Astrocyte (in vitro differentiated cells and primary cell): ENCODE data around the gene FBXO34. TPM values are rescaled to one million over a fixed set of nuclear protein-coding genes. Genes with fewer than 3 reads are reported as not detected.
A peak's percentile ranks its signal among the peaks of the same experiment; 100 is the strongest.

ENCODE experiments used
- DNase-seq: peaks from one replicate; pipeline ENCODE4 v3.0.0-alpha.2; 2010; ENCODE audit warnings: low read depth
- FAIRE-seq: peaks from 2 replicates; lab custom pipeline; 2011; peaks lifted over from hg19 to GRCh38; lab: Jason Lieb, UNC
- H2AFZ ChIP-seq: 2 replicates; pipeline ENCODE4 v1.6.0; 2012; ENCODE audit warnings: low read depth, low read length, inconsistent platforms
- H3K27ac ChIP-seq: 2 replicates; pipeline ENCODE4 v1.5.1; 2011; ENCODE audit warnings: low read depth, low read length, inconsistent platforms
- H3K27me3 ChIP-seq: 2 replicates; pipeline ENCODE4 v1.6.0; 2011; ENCODE audit warnings: low read length, inconsistent platforms; ENCODE audit not compliant: insufficient read depth
- H3K36me3 ChIP-seq: 2 replicates; pipeline ENCODE4 v1.5.1; 2011; ENCODE audit warnings: low read length, inconsistent platforms; ENCODE audit not compliant: insufficient read depth
- H3K4me1 ChIP-seq: 2 replicates; pipeline ENCODE4 v1.5.1; 2011; ENCODE audit warnings: low read length, inconsistent platforms; ENCODE audit not compliant: insufficient read depth
- H3K4me2 ChIP-seq: 2 replicates; pipeline ENCODE4 v1.6.0; 2012; ENCODE audit warnings: low read length, inconsistent platforms
- H3K4me3 ChIP-seq: 2 replicates; pipeline ENCODE4 v1.5.1; 2011; ENCODE audit warnings: low read depth, mild to moderate bottlenecking, low read length, inconsistent platforms; ENCODE audit not compliant: insufficient read depth
- H3K79me2 ChIP-seq: 2 replicates; pipeline ENCODE4 v1.6.0; 2012; ENCODE audit warnings: mild to moderate bottlenecking, low read length, inconsistent platforms; ENCODE audit not compliant: insufficient read depth
- H3K9ac ChIP-seq: 2 replicates; pipeline ENCODE4 v1.6.0; 2012; ENCODE audit warnings: mild to moderate bottlenecking, low read length, inconsistent platforms
- H3K9me3 ChIP-seq: 2 replicates; pipeline ENCODE4 v1.5.1; 2012; ENCODE audit warnings: low read depth, mild to moderate bottlenecking, low read length, inconsistent platforms; ENCODE audit not compliant: insufficient read depth
- H4K20me1 ChIP-seq: 2 replicates; pipeline ENCODE4 v1.6.0; 2012; ENCODE audit warnings: low read length, inconsistent platforms; ENCODE audit not compliant: insufficient read depth
- H3K27ac Mint-ChIP-seq: one replicate; pipeline ENCODE4 v1.8.0; 2021; ENCODE audit warnings: mild to moderate bottlenecking, mixed read lengths; ENCODE audit not compliant: unreplicated experiment
- H3K27me3 Mint-ChIP-seq: one replicate; pipeline ENCODE4 v1.8.0; 2021; ENCODE audit warnings: low read depth, mixed read lengths; ENCODE audit not compliant: unreplicated experiment
- H3K36me3 Mint-ChIP-seq: one replicate; pipeline ENCODE4 v1.8.0; 2021; ENCODE audit warnings: low read depth, mixed read lengths; ENCODE audit not compliant: unreplicated experiment
- H3K4me1 Mint-ChIP-seq: one replicate; pipeline ENCODE4 v1.8.0; 2021; ENCODE audit warnings: low read depth, mixed read lengths; ENCODE audit not compliant: unreplicated experiment
- H3K4me3 Mint-ChIP-seq: one replicate; pipeline ENCODE4 v1.8.0; 2021; ENCODE audit warnings: mild to moderate bottlenecking, moderate library complexity, mixed read lengths; ENCODE audit not compliant: unreplicated experiment
- H3K9me3 Mint-ChIP-seq: one replicate; pipeline ENCODE4 v1.8.0; 2021; ENCODE audit warnings: mild to moderate bottlenecking, mixed read lengths; ENCODE audit not compliant: unreplicated experiment
- EZH2 ChIP-seq: IDR thresholded peaks from 2 replicates; pipeline ENCODE4 v1.6.1; 2012; ENCODE audit warnings: mild to moderate bottlenecking, low read length, inconsistent platforms; ENCODE audit not compliant: insufficient read depth
- total RNA-seq: library from RNA; stranded (reverse); gene quantifications from 2 replicates; pipeline ENCODE4 v1.2.1, GENCODE V29; 2021
- TF ChIP-seq, protein P1 (sequence below): IDR thresholded peaks from 2 replicates; pipeline ENCODE4 v1.5.1; 2011; ENCODE audit warnings: low read depth, mild to moderate bottlenecking, inconsistent platforms, low read length, moderate library complexity; ENCODE audit not compliant: insufficient read depth

The FBXO34 gene
- total RNA-seq, 1 donor from 2014 or later, result 23.4 TPM

- H3K4me2 ChIP-seq, result no peak overlapping the region
- no peak for FAIRE-seq
- H3K4me3 ChIP-seq, result no peak overlapping the region
- no peaks in the 10 kb centered on the region for H3K27me3 Mint-ChIP-seq
- no peaks in the 10 kb centered on the region for H3K27me3 ChIP-seq
- no peak overlapping the region for H3K4me3 Mint-ChIP-seq
- no peak for DNase-seq
- peaks cover 22% of the 10 kb centered on the region for H3K4me1 Mint-ChIP-seq
- no peaks in the 10 kb centered on the region for H4K20me1 ChIP-seq
- H3K9me3 Mint-ChIP-seq, result no peaks in the 10 kb centered on the region
- peaks cover 20% of the 10 kb centered on the region for H3K36me3 Mint-ChIP-seq
- no peak overlapping the region for H3K27ac ChIP-seq
- no peak overlapping the region for H3K9ac ChIP-seq
- no peaks in the 10 kb centered on the region for H3K79me2 ChIP-seq
- no peak overlapping the region for H2AFZ ChIP-seq
- H3K4me1 ChIP-seq, result peaks cover 26% of the 10 kb centered on the region
- TF ChIP-seq, protein P1, sequence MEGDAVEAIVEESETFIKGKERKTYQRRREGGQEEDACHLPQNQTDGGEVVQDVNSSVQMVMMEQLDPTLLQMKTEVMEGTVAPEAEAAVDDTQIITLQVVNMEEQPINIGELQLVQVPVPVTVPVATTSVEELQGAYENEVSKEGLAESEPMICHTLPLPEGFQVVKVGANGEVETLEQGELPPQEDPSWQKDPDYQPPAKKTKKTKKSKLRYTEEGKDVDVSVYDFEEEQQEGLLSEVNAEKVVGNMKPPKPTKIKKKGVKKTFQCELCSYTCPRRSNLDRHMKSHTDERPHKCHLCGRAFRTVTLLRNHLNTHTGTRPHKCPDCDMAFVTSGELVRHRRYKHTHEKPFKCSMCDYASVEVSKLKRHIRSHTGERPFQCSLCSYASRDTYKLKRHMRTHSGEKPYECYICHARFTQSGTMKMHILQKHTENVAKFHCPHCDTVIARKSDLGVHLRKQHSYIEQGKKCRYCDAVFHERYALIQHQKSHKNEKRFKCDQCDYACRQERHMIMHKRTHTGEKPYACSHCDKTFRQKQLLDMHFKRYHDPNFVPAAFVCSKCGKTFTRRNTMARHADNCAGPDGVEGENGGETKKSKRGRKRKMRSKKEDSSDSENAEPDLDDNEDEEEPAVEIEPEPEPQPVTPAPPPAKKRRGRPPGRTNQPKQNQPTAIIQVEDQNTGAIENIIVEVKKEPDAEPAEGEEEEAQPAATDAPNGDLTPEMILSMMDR, result no peak
- TF ChIP-seq EZH2, result no peak
- H3K36me3 ChIP-seq, result peaks cover 10% of the 10 kb centered on the region
- no peaks in the 10 kb centered on the region for H3K9me3 ChIP-seq
- no peak overlapping the region for H3K27ac Mint-ChIP-seq
Measured at GRCh38 chr14:55386037-55386808, 115.0 kb downstream of the FBXO34 start.

GRCh38 chr14:55387121-55387520 is 115.9 kb downstream of the FBXO34 start:
- Histone ChIP-seq H3K9ac (no peak overlapping the region), H3K4me1 (peaks cover 26% of the 10 kb centered on the region), H3K79me2 (no peaks in the 10 kb centered on the region), H3K9me3 (no peaks in the 10 kb centered on the region), H3K36me3 (peaks cover 3% of the 10 kb centered on the region), H3K27me3 (no peaks in the 10 kb centered on the region), H3K4me2 (no peak overlapping the region), H4K20me1 (no peaks in the 10 kb centered on the region), H3K4me3 (no peak overlapping the region), H3K27ac (no peak overlapping the region), H2AFZ (no peak overlapping the region)
- FAIRE-seq (no peak), DNase-seq (no peak)
- no peak overlapping the region for H3K27ac Mint-ChIP-seq
- H3K36me3 Mint-ChIP-seq, result peaks cover 17% of the 10 kb centered on the region
- no peaks in the 10 kb centered on the region for H3K9me3 Mint-ChIP-seq
- TF ChIP-seq EZH2, result no peak
- TF ChIP-seq, protein P1, result no peak
- no peak overlapping the region for H3K4me3 Mint-ChIP-seq
- H3K27me3 Mint-ChIP-seq, result no peaks in the 10 kb centered on the region
- peaks cover 22% of the 10 kb centered on the region for H3K4me1 Mint-ChIP-seq

DNA sequence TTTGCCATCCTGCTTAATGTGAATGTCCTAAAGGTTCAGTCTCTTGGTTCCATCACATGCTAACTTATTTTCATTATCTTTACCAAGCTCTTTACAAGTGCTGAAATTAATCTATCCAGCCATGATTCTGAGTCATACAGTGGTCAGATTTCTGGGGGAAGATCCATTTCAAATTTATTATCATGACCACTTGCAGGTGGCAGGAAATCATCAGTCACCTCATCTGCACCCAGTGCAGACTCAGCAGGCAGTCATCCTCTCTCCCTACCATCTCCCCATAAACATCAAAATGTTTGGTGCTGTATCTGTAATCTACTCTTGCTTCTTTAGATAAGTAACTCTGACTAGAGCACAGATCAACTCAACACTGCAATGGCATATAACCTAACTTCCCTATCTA is 116.9 kb downstream of the FBXO34 start:
- Histone ChIP-seq H3K27ac (no peak overlapping the region), H3K4me1 (peaks cover 18% of the 10 kb centered on the region), H3K4me2 (no peak overlapping the region), H3K27me3 (no peaks in the 10 kb centered on the region), H3K9ac (no peak overlapping the region), H2AFZ (no peak overlapping the region), H4K20me1 (no peaks in the 10 kb centered on the region), H3K36me3 (peaks cover 3% of the 10 kb centered on the region), H3K79me2 (no peaks in the 10 kb centered on the region), H3K4me3 (no peak overlapping the region), H3K9me3 (no peaks in the 10 kb centered on the region)
- Mint-ChIP-seq H3K9me3 (no peaks in the 10 kb centered on the region), H3K27ac (no peak overlapping the region), H3K36me3 (peaks cover 17% of the 10 kb centered on the region), H3K4me1 (peaks cover 18% of the 10 kb centered on the region), H3K27me3 (no peaks in the 10 kb centered on the region), H3K4me3 (no peak overlapping the region)
- TF ChIP-seq, protein P1, result no peak
- no peak for TF ChIP-seq EZH2
- DNase-seq (peak; percentile 89), FAIRE-seq (no peak)
